Osteoblast (primary cell): ENCODE results near the gene CS. TPM values are rescaled to one million over a fixed set of nuclear protein-coding genes. Genes with fewer than 3 reads are reported as not detected.

Source experiments
- DNase-seq: peaks from one replicate; pipeline ENCODE4 v3.0.0; 2011; ENCODE audit warnings: low spot score, mixed read lengths; ENCODE audit not compliant: insufficient read length; ENCODE audit errors: missing footprints
- H2AFZ ChIP-seq: 2 replicates; pipeline ENCODE4 v1.6.0; 2011; ENCODE audit warnings: mild to moderate bottlenecking, low read length
- H3K27ac ChIP-seq: 2 replicates; pipeline ENCODE4 v1.5.1; 2011; ENCODE audit warnings: mild to moderate bottlenecking, low read depth, low read length, moderate library complexity
- H3K27me3 ChIP-seq: 2 replicates; pipeline ENCODE4 v1.6.0; 2012; ENCODE audit warnings: mild to moderate bottlenecking, control low read depth, inconsistent platforms, low read length, moderate library complexity; ENCODE audit not compliant: insufficient read depth
- H3K36me3 ChIP-seq: 2 replicates; pipeline ENCODE4 v1.5.1; 2011; ENCODE audit warnings: mild to moderate bottlenecking, low read length, control low read depth, moderate library complexity; ENCODE audit not compliant: insufficient read depth
- H3K4me1 ChIP-seq: 2 replicates; pipeline ENCODE4 v1.5.1; 2011; ENCODE audit warnings: mild to moderate bottlenecking, low read length, control low read depth, moderate library complexity; ENCODE audit not compliant: insufficient read depth
- H3K4me2 ChIP-seq: 2 replicates; pipeline ENCODE4 v1.6.0; 2011; ENCODE audit warnings: mild to moderate bottlenecking, low read length; ENCODE audit not compliant: insufficient read depth
- H3K4me3 ChIP-seq: fragments of 200-600 bp; sonication (generic); 3 replicates; pipeline ENCODE4 v1.5.1; 2012; ENCODE audit warnings: mild to moderate bottlenecking, low read length, inconsistent platforms; ENCODE audit not compliant: insufficient read depth
- H3K79me2 ChIP-seq: 2 replicates; pipeline ENCODE4 v1.6.0; 2012; ENCODE audit warnings: mild to moderate bottlenecking, low read length, control low read depth, inconsistent platforms; ENCODE audit not compliant: insufficient read depth
- H3K9me3 ChIP-seq: 2 replicates; pipeline ENCODE4 v1.5.1; 2011; ENCODE audit warnings: low read depth, low read length, control low read depth
- H4K20me1 ChIP-seq: 2 replicates; pipeline ENCODE4 v1.6.0; 2012; ENCODE audit warnings: mild to moderate bottlenecking, low read length, control low read depth; ENCODE audit not compliant: insufficient read depth
- total RNA-seq: library from RNA; depleted of rRNA; stranded (reverse); fragments of >200 nt; gene quantifications from 2 replicates; pipeline ENCODE4 v1.2.3, GENCODE V29; 2012
- TF ChIP-seq, protein P1 (sequence below): IDR thresholded peaks from 2 replicates; pipeline ENCODE4 v1.5.1; 2011; ENCODE audit warnings: mild to moderate bottlenecking, low read depth, low read length, moderate library complexity; ENCODE audit errors: extremely low read depth

CS gene
- total RNA-seq, 1 donor: 106 TPM

DNA sequence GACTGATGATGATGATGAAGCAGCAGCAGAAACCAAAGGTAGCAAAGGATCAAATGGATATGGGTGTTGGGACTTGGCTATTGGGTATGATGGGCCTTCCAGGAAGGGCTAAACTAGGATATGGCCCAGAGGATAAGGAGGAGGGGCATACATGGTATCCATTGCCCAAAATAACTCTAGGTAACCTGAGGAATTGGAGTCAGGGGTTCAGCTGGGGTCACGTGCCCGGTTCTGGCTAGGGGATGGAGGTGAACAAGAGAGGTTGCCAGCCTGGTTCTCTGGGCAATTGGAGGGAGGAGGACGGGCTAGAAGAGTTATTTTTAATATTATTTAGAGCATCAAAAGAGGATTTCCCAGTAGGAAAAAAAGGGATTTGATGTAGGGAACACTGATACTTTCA lies 39.2 kb downstream of the CS start:
- Histone ChIP-seq H4K20me1 (peaks cover 19% of the 10 kb centered on the region), H3K4me1 (peaks cover 33% of the 10 kb centered on the region), H3K27ac (no peak overlapping the region), H3K4me3 (no peak overlapping the region), H3K36me3 (peaks cover 9% of the 10 kb centered on the region), H3K4me2 (no peak overlapping the region), H3K27me3 (no peaks in the 10 kb centered on the region), H3K9me3 (no peaks in the 10 kb centered on the region), H2AFZ (no peak overlapping the region), H3K79me2 (peaks cover 22% of the 10 kb centered on the region)
- peak; percentile 6 for DNase-seq
- TF ChIP-seq, protein P1, sequence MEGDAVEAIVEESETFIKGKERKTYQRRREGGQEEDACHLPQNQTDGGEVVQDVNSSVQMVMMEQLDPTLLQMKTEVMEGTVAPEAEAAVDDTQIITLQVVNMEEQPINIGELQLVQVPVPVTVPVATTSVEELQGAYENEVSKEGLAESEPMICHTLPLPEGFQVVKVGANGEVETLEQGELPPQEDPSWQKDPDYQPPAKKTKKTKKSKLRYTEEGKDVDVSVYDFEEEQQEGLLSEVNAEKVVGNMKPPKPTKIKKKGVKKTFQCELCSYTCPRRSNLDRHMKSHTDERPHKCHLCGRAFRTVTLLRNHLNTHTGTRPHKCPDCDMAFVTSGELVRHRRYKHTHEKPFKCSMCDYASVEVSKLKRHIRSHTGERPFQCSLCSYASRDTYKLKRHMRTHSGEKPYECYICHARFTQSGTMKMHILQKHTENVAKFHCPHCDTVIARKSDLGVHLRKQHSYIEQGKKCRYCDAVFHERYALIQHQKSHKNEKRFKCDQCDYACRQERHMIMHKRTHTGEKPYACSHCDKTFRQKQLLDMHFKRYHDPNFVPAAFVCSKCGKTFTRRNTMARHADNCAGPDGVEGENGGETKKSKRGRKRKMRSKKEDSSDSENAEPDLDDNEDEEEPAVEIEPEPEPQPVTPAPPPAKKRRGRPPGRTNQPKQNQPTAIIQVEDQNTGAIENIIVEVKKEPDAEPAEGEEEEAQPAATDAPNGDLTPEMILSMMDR: no peak

DNA sequence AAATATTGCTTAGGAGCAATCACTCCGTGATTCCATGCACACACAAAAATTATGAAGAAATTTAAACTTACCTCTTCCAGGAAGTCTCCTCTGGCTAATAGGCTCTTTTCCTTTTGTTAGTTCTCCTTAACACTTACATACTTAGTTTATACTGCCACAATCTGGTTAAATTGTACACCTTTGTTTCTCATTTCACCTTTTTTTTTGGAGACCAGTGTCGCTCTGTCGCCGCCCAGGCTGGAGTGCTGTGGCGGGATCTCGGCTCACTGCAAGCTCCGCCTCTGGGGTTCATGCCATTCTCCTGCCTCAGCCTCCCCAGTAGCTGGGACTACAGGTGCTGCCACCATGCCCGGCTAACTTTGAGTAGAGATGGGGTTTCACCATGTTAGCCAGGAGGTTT lies 39.8 kb downstream of the CS start:
- H3K4me2 ChIP-seq: no peak overlapping the region
- H4K20me1 ChIP-seq: peaks cover 24% of the 10 kb centered on the region
- H3K4me3 ChIP-seq: no peak overlapping the region
- peaks cover 37% of the 10 kb centered on the region for H3K4me1 ChIP-seq
- H3K36me3 ChIP-seq: peaks cover 14% of the 10 kb centered on the region
- no peaks in the 10 kb centered on the region for H3K27me3 ChIP-seq
- H3K9me3 ChIP-seq: no peaks in the 10 kb centered on the region
- H3K79me2 ChIP-seq: peaks cover 28% of the 10 kb centered on the region
- no peak overlapping the region for H3K27ac ChIP-seq
- DNase-seq: peak; percentile 74
- no peak overlapping the region for H2AFZ ChIP-seq
- TF ChIP-seq, protein P1: no peak

DNA sequence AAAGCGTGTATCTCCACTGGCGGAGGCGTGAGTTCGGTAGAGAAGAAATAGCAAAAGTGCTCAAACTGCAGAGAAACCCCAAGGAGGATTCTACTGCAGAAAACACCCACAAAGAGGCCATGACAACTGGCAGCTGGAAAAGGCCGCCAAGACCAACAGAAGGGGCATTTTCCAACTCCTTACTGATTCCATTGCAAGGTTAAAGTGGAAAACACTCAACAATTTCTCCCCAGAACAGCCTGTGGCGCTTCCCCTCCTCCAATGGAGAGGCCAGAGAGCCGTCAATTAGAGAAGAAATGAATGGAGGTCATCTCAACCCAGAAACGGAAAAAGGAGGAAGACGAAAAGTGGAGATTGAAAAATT lies 41.3 kb downstream of the CS start:
- Histone ChIP-seq H2AFZ (peak overlapping the region; percentile 73), H4K20me1 (peaks cover 36% of the 10 kb centered on the region), H3K4me1 (peaks cover 37% of the 10 kb centered on the region), H3K79me2 (peaks cover 42% of the 10 kb centered on the region), H3K27me3 (no peaks in the 10 kb centered on the region), H3K36me3 (peaks cover 29% of the 10 kb centered on the region), H3K4me3 (peak overlapping the region; percentile 94), H3K4me2 (peak overlapping the region; percentile 79), H3K27ac (peak overlapping the region; percentile 50), H3K9me3 (no peaks in the 10 kb centered on the region)
- no peak for DNase-seq
- TF ChIP-seq, protein P1: no peak

DNA sequence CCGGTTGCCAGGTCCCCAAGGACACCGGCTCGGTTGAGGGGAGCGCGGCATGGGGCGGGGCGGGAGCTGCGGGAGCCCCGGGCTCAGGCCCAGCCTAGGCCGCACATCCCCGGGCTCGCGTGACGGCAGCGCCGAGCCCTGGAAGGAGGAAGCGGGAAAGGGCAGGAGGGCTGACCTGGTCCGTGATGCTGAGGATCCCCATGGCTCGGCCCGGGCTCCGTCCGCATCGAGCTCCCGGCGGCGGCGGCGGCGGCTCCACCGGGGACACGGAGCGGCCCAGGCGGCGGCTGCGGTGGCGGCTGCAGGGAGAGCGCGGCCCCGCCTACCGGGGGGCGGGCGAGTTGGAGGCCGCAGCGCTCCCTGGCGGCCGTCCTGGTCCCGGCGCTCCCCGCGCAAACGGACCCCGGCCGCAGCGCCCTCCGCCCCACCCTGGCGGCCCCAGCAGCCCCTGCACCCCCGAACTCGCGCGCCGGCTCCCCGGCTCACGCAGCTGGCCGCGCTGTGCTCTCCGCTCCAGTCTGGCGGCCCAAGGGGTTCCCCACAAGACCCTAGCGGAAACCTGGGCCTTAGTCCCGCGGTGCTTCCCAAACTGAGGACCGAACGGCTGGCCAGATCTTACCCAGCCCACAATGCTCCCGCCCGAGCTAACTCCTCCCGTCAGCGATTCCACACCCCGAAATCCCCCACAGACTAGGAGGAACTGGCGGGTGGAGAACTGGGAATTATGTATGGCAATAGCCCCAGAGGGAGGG lies 41.9 kb downstream of the CS start, which contains the start of gene ANKRD52:
ANKRD52 (minus strand) TSS at position 317 of the 752 bp plus-strand sequence; CDS start at position 202, 115 bp downstream.
- Histone ChIP-seq H3K4me2 (peak within 1 kb of the TSS; percentile 90), H3K9me3 (no peaks in the 10 kb centered on the region), H4K20me1 (peaks cover 41% of the 10 kb centered on the region), H3K27me3 (no peaks in the 10 kb centered on the region), H3K27ac (peak within 1 kb of the TSS; percentile 78), H3K4me3 (peak within 1 kb of the TSS; percentile 94), H3K4me1 (peaks cover 37% of the 10 kb centered on the region), H2AFZ (peak within 1 kb of the TSS; percentile 73), H3K36me3 (peaks cover 34% of the 10 kb centered on the region), H3K79me2 (peaks cover 48% of the 10 kb centered on the region)
- peak; percentile 99 for DNase-seq
- TF ChIP-seq, protein P1: peak; percentile 37
